K562 (cell line): Measurements from ENCODE around the gene NUTF2. TPM values are rescaled to one million over a fixed set of nuclear protein-coding genes. Genes with fewer than 3 reads are reported as not detected.
A peak's percentile ranks its signal among the peaks of the same experiment; 100 is the strongest.
"Not testable (repeated sequence)": the region's sequence is repeated elsewhere in the genome, so short reads cannot be mapped to it uniquely, and the experiment has no call there.

Experiments
- ATAC-seq: fragments of 200-7000 bp; cut with Tn5 transposase; 3 replicates; pipeline ENCODE4 v1.9.1; 2020; ENCODE audit warnings: moderate library complexity
- BruUV-seq: library from RNA; stranded (reverse); fragments of 400-500 nt; replicated peaks from 2 replicates; lab custom pipeline; 2021; lab: Mats Ljungman, UMichigan
- CTCF ChIA-PET: fragments of 300-600 bp; formaldehyde crosslinking; extraction: SDS; loops from one replicate; lab custom pipeline; 2021; ENCODE audit warnings: low intra/inter-chr PET ratio; lab: Yijun Ruan, JAX
- POLR2A ChIA-PET: fragments of 300-600, 350-650 bp; sonication (Branson Sonifier 250); formaldehyde crosslinking; extraction: SDS; loops from one replicate; lab custom pipeline; 2021; ENCODE audit warnings: antibody characterized with exemption, inconsistent platforms; lab: Yijun Ruan, JAX
- DNase-seq, 4 experiments: peaks; one replicate each; pipeline versions ENCODE4 v3.0.0 to v3.0.0-alpha.2; 2011 to 2018; ENCODE audit warnings: low spot score in 3 of 4, mixed read lengths in 3 of 4; ENCODE audit errors: extremely low read depth in 1 of 4
- FAIRE-seq: peaks from 2 replicates; lab custom pipeline; 2011; peaks lifted over from hg19 to GRCh38; lab: Jason Lieb, UNC
- H2AFZ ChIP-seq: 2 replicates; pipeline ENCODE4 v1.6.0; 2011; ENCODE audit warnings: low read depth, low read length, control low read depth, inconsistent platforms
- H3K27ac ChIP-seq: fragments of 200-600 bp; 3 replicates; pipeline ENCODE4 v1.8.0; 2011; ENCODE audit warnings: low read depth, mild to moderate bottlenecking, control low read depth, inconsistent platforms, low read length, moderate library complexity, mixed read lengths; ENCODE audit errors: extremely low read depth
- H3K27me3 ChIP-seq, 2 experiments: fragments of 300-600 bp in 1 of 2; 2 replicates in 1 of 2; 3 replicates in 1 of 2; pipeline versions ENCODE4 v1.6.0 to v1.8.0; 2011; ENCODE audit warnings: inconsistent platforms in 2 of 2, low read length in 2 of 2, mild to moderate bottlenecking in 1 of 2, mixed read lengths in 1 of 2, moderate library complexity in 1 of 2; ENCODE audit not compliant: control insufficient read depth in 2 of 2, insufficient read depth in 2 of 2
- H3K36me3 ChIP-seq: fragments of 300-600 bp; 3 replicates; pipeline ENCODE4 v1.8.0; 2011; ENCODE audit warnings: mild to moderate bottlenecking, low read length, inconsistent platforms; ENCODE audit not compliant: control insufficient read depth, insufficient read depth
- H3K4me1 ChIP-seq, 2 experiments: fragments of 200-600 bp in 1 of 2; replicated peaks in 1 of 2; 2 replicates in 1 of 2; 3 replicates in 1 of 2; pipeline versions ENCODE4 v1.5.1 to v1.8.0; 2011; ENCODE audit warnings: inconsistent platforms in 2 of 2, low read length in 2 of 2, mild to moderate bottlenecking in 1 of 2, mixed read lengths in 1 of 2, moderate library complexity in 1 of 2; ENCODE audit not compliant: control insufficient read depth in 2 of 2, insufficient read depth in 2 of 2
- H3K4me2 ChIP-seq: 2 replicates; pipeline ENCODE4 v1.6.1; 2011; ENCODE audit warnings: low read length, control low read depth, inconsistent platforms, mixed read lengths; ENCODE audit not compliant: insufficient read depth
- H3K4me3 ChIP-seq: fragments of 200-600 bp; sonication (generic), shearing (Covaris generic); 2 replicates; pipeline ENCODE4 v1.5.1; 2016; ENCODE audit warnings: control low read depth, inconsistent platforms
- H3K79me2 ChIP-seq: fragments of 200-600 bp; 3 replicates; pipeline ENCODE4 v1.8.0; 2011; ENCODE audit warnings: low read length, inconsistent platforms; ENCODE audit not compliant: control insufficient read depth, insufficient read depth
- H3K9ac ChIP-seq, 2 experiments: 2 replicates each; pipeline versions ENCODE4 v1.6.0 to v1.6.1; 2011; ENCODE audit warnings: low read depth in 2 of 2, low read length in 2 of 2, control low read depth in 1 of 2, inconsistent platforms in 1 of 2, mild to moderate bottlenecking in 1 of 2, mixed read lengths in 1 of 2; ENCODE audit not compliant: insufficient read depth in 1 of 2
- H3K9me1 ChIP-seq: one replicate; pipeline ENCODE4 v1.6.0; 2011; ENCODE audit warnings: inconsistent platforms, mild to moderate bottlenecking, low read length, moderate library complexity; ENCODE audit not compliant: control insufficient read depth, insufficient read depth
- H3K9me3 ChIP-seq: replicated peaks from 2 replicates; pipeline ENCODE4 v1.5.1; 2011; ENCODE audit warnings: low read depth, low read length, inconsistent platforms; ENCODE audit not compliant: control insufficient read depth, insufficient read depth
- H4K20me1 ChIP-seq: replicated peaks from 2 replicates; pipeline ENCODE4 v1.6.1; 2011; ENCODE audit warnings: low read length, inconsistent platforms, mixed read lengths; ENCODE audit not compliant: control insufficient read depth, insufficient read depth
- ZNF232 ChIP-seq: sonication (generic); formaldehyde crosslinking; IDR thresholded peaks from 2 replicates; pipeline ENCODE4 v1.8.0; 2022; ENCODE audit warnings: mild to moderate bottlenecking, missing genetic modification reagents
- ZNF24 ChIP-seq: fragments of 450-650 bp; IDR thresholded peaks from 2 replicates; pipeline ENCODE4 v1.6.1; 2016
- WGBS: fragments of 100-300 bp; shearing (Covaris generic); methylation state at CpG from one replicate; pipeline ENCODE4 v1.1.6; 2016; ENCODE audit warnings: low coverage, mixed read lengths; ENCODE audit not compliant: insufficient coverage; ENCODE audit errors: missing lambda C conversion rate; 5-methylcytosine and 5-hydroxymethylcytosine counted together
- in situ Hi-C: fragments of 300-500 bp; cut with MboI; formaldehyde crosslinking; loops from 4 replicates; pipeline ENCODE4 v1.15.0; 2018; ENCODE audit warnings: inconsistent platforms, mixed read lengths
- intact Hi-C: fragments of 100-400 bp; cut with micrococcal nuclease; formaldehyde crosslinking; loops from 2 replicates; pipeline ENCODE4 v1.14.2; 2022
- polyA plus RNA-seq, 8 experiments: library from polyadenylated mRNA; depleted of rRNA in 4 of 8; stranded (reverse) in 5 of 8; unstranded in 3 of 8; fragments of >200 nt; fragmentation: Nextera tagmentation in 2 of 8; fragmentation: Illumina TruSeq in 1 of 8; extraction: Ambion mirVana in 2 of 8; extraction: Trizol in 1 of 8; gene quantifications; 2 replicates each; pipeline versions ENCODE4 v1.2.1 to v1.2.3, GENCODE V29; 2011 to 2014; ENCODE audit warnings: inconsistent platforms in 1 of 8, missing spikeins in 1 of 8
- total RNA-seq, 7 experiments: library from RNA; depleted of rRNA in 6 of 7; stranded (reverse); fragments of >200 nt in 6 of 7; fragmentation: Illumina TruSeq in 2 of 7; extraction: Trizol in 2 of 7; gene quantifications; 2 replicates each; pipeline versions ENCODE4 v1.2.1 to v1.2.3, GENCODE V29; 2011 to 2021; ENCODE audit warnings: low replicate concordance in 1 of 7

The NUTF2 gene
- total and polyA plus RNA-seq, 9 of the 15 experiments (the other 6 are each of a cell fraction or from before 2014, with no cell fraction given), result 106 to 248 (median 147) TPM

DNA sequence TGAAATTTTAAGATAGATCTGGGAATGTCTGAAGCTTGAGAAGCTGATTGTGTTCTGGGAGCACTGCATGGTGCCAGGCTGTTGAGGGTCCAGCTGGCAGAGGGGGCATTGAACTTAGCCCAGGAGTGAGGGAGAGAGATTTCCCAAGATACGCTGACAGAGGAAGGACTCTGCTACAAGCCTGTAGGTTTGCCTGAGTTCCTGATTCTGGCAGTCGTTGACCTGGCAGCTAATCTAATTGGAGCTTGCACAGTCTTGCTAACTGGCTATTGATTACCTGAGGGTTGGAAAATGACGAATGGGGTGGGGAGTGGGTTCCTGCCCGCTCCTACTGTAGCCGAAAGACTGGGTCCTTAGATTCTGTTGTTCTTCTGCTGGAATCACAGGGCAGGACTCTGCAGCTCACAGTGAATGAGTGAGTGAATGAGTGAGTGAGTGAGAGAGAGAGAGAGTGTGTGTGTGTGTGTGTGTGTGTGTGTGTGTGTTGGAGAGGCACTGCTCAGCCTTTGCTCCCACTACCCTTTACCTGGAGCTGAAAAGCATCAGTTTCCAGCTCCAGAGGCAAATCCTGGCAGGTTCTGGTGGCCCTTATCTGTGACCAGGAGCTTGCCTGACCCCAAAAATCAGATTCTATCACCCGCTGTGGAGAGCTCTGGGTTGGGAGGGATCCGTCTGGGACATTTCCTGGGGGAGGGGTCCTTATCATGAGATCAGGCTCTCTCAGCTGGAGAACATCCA lies 68.2 kb downstream of the NUTF2 start:
- ATAC-seq (no peak), DNase-seq (no peak), FAIRE-seq (no peak)
- in situ Hi-C loops (no loop called here), intact Hi-C loops (no loop called here)
- Histone ChIP-seq H3K36me3 (no peaks in the 10 kb centered on the region), H3K4me1 (peaks cover 5 to 16% of the 10 kb centered on the region in 2 experiments; a peak in 4 of 5 replicates), H3K79me2 (no peaks in the 10 kb centered on the region), H3K27me3 (no peaks in the 10 kb centered on the region), H3K9me3 (no peaks in the 10 kb centered on the region), H4K20me1 (peaks cover 14% of the 10 kb centered on the region), H3K27ac (no peak overlapping the region), H3K4me2 (no peak overlapping the region), H2AFZ (no peak overlapping the region), H3K9ac (no peak overlapping the region; a peak in 1 of 4 replicates), H3K9me1 (peaks cover 4% of the 10 kb centered on the region), H3K4me3 (no peak overlapping the region)
- 38% methylated on average over 7 of the region's 7 CpGs for WGBS
- BruUV-seq, result no TSS peak
- peak; percentile 93 for TF ChIP-seq ZNF24
- TF ChIP-seq ZNF232 (CRISPR knock-in tag), result no peak
- ChIA-PET CTCF (no interaction called here), POLR2A (interaction anchor here (0.6 to 1.8 kb wide), 6 partner anchors 9 to 389 kb away, joined by 3 to 6 read pairs (median 3); no protein-coding TSS in a partner anchor)

GRCh38 chr16:67915496-67915769 lies 68.7 kb downstream of the NUTF2 start:
- whole genome bisulfite sequencing, result 33% methylated on average over 1 of the region's 2 CpGs
- FAIRE-seq, BruUV-seq, H3K27me3 ChIP-seq, H3K79me2 ChIP-seq, DNase-seq, H3K4me2 ChIP-seq, H3K36me3 ChIP-seq, H3K9ac ChIP-seq, H3K9me1 ChIP-seq, in situ Hi-C loops, CTCF ChIA-PET, H3K9me3 ChIP-seq, H3K4me3 ChIP-seq, H2AFZ ChIP-seq, H3K27ac ChIP-seq, intact Hi-C loops, ATAC-seq: not testable (repeated sequence)
- peaks cover 14% of the 10 kb centered on the region for H4K20me1 ChIP-seq
- H3K4me1 ChIP-seq, result peaks cover 5 to 16% of the 10 kb centered on the region in 2 experiments; a peak in 4 of 5 replicates
- POLR2A ChIA-PET, result interaction anchor here (0.6 to 1.8 kb wide), 3 partner anchors 10 to 197 kb away, joined by 3 to 6 read pairs (median 6); no protein-coding TSS in a partner anchor
